ENCODE data around the gene TBC1D19.

The TBC1D19 gene

GRCh38 chr4:26732356-26732755 lies 148.5 kb downstream of the TBC1D19 start:
- no peak for DNase-seq (ENCODE audit: low read depth)

GRCh38 chr4:26736621-26737020 lies 152.7 kb downstream of the TBC1D19 start:
- no peak for DNase-seq (ENCODE audit: low read depth)

GRCh38 chr4:26737385-26737784 lies 153.5 kb downstream of the TBC1D19 start:
- no peak for DNase-seq (ENCODE audit: low read depth)

GRCh38 chr4:26741491-26741871 lies 157.6 kb downstream of the TBC1D19 start:
- no peak for DNase-seq (ENCODE audit: low read depth)

- DNase-seq (ENCODE audit: low read depth), result no peak
Observed at GRCh38 chr4:26746802-26747213, 162.9 kb downstream of the TBC1D19 start.

GRCh38 chr4:26748811-26749210 lies 164.9 kb downstream of the TBC1D19 start:
- DNase-seq (ENCODE audit: low read depth), result no peak

- DNase-seq (ENCODE audit: low read depth), result no peak
Observed at GRCh38 chr4:26749867-26750266, 166.0 kb downstream of the TBC1D19 start.

- DNase-seq (ENCODE audit: low read depth), result no peak
Observed at GRCh38 chr4:26751004-26751403, 167.1 kb downstream of the TBC1D19 start.

GRCh38 chr4:26751838-26752237 lies 168.0 kb downstream of the TBC1D19 start:
- no peak for DNase-seq (ENCODE audit: low read depth)

GRCh38 chr4:26753187-26753586 lies 169.3 kb downstream of the TBC1D19 start:
- no peak for DNase-seq (ENCODE audit: low read depth)

GRCh38 chr4:26753617-26754016 lies 169.7 kb downstream of the TBC1D19 start:
- DNase-seq (ENCODE audit: low read depth), result peak; percentile 27

- no peak for DNase-seq (ENCODE audit: low read depth)
Observed at GRCh38 chr4:26757751-26758150, 173.9 kb downstream of the TBC1D19 start.

GRCh38 chr4:26758899-26759298 lies 175.0 kb downstream of the TBC1D19 start:
- no peak for DNase-seq (ENCODE audit: low read depth)

GRCh38 chr4:26762650-26763049 lies 178.8 kb downstream of the TBC1D19 start:
- no peak for DNase-seq (ENCODE audit: low read depth)

- no peak for DNase-seq (ENCODE audit: low read depth)
Observed at GRCh38 chr4:26763063-26763462, 179.2 kb downstream of the TBC1D19 start.

- DNase-seq (ENCODE audit: low read depth), result no peak
Observed at GRCh38 chr4:26763648-26764047, 179.8 kb downstream of the TBC1D19 start.

GRCh38 chr4:26764231-26764630 lies 180.3 kb downstream of the TBC1D19 start:
- no peak for DNase-seq (ENCODE audit: low read depth)

- DNase-seq (ENCODE audit: low read depth), result no peak
Observed at GRCh38 chr4:26765515-26765914, 181.6 kb downstream of the TBC1D19 start.

GRCh38 chr4:26766141-26766540 lies 182.3 kb downstream of the TBC1D19 start:
- no peak for DNase-seq (ENCODE audit: low read depth)

GRCh38 chr4:26772096-26772873 lies 188.4 kb downstream of the TBC1D19 start:
- DNase-seq (ENCODE audit: low read depth), result no peak

- DNase-seq (ENCODE audit: low read depth), result no peak
Observed at GRCh38 chr4:26779224-26779623, 195.3 kb downstream of the TBC1D19 start.

GRCh38 chr4:26779674-26780073 lies 195.8 kb downstream of the TBC1D19 start:
- peak; percentile 28 for DNase-seq (ENCODE audit: low read depth)

GRCh38 chr4:26780539-26780938 lies 196.7 kb downstream of the TBC1D19 start:
- DNase-seq (ENCODE audit: low read depth), result peak; percentile 56

- no peak for DNase-seq (ENCODE audit: low read depth)
Observed at GRCh38 chr4:26782168-26782829, 198.4 kb downstream of the TBC1D19 start.

Measured in stromal cell of bone marrow (primary cell).